HEK293 (cell line): ENCODE data around the gene HECTD4.

Experiments
- MYNN ChIP-seq: fragments of 450-650 bp; formaldehyde crosslinking; IDR thresholded peaks from 2 replicates; pipeline ENCODE4 v1.5.1; 2016; ENCODE audit warnings: missing biosample characterization, missing genetic modification characterization, borderline replicate concordance
- YY1 ChIP-seq: fragments of 450-650 bp; formaldehyde crosslinking; IDR thresholded peaks from 2 replicates; pipeline ENCODE4 v1.5.1; 2018; ENCODE audit warnings: missing biosample characterization, missing genetic modification characterization
- ZBTB1 ChIP-seq: fragments of 450-650 bp; formaldehyde crosslinking; IDR thresholded peaks from 2 replicates; pipeline ENCODE4 v1.5.1; 2016; ENCODE audit warnings: missing biosample characterization, missing genetic modification characterization
- ZBTB44 ChIP-seq: fragments of 450-650 bp; IDR thresholded peaks from 2 replicates; pipeline ENCODE4 v1.5.1; 2018; ENCODE audit warnings: missing biosample characterization, mild to moderate bottlenecking, missing genetic modification characterization
- ZNF184 ChIP-seq: fragments of 450-650 bp; IDR thresholded peaks from 2 replicates; pipeline ENCODE4 v1.5.1; 2018; ENCODE audit warnings: missing biosample characterization, mild to moderate bottlenecking, missing genetic modification characterization

DNA sequence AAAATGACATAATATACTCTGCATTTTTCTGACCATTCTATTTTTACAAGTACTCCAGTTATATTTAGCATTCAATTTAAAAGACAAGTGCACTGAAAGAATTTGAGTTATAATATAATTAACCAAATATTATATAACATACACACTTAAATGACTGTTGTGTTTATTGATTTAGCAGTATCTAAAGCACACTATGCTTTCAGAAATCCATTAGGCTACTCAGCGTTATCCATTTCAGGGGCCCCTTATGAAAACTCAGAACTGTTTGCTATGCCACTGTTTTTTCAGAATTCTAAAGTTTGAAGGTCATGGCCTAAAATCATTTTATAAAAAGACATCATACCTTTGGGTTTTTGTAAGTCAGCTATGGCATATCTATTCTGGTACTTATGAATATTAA, 57.1 kb downstream of the HECTD4 start:
- TF ChIP-seq ZNF184 (tag by site-specific recombination) (no peak), MYNN (tag by site-specific recombination) (no peak), ZBTB44 (no peak), YY1 (tag by site-specific recombination) (no peak), ZBTB1 (tag by site-specific recombination) (no peak)
